CD4-positive, alpha-beta T cell treated with Interleukin-10 for 1 hour (primary cell): ENCODE measurements around the gene SH3PXD2B.
"Not testable (repeated sequence)": the region's sequence is repeated elsewhere in the genome, so short reads cannot be mapped to it uniquely, and the experiment has no call there.

Source experiments
- DNase-seq: peaks from one replicate; pipeline ENCODE4 v3.0.0-alpha.2; 2020

SH3PXD2B gene

DNA sequence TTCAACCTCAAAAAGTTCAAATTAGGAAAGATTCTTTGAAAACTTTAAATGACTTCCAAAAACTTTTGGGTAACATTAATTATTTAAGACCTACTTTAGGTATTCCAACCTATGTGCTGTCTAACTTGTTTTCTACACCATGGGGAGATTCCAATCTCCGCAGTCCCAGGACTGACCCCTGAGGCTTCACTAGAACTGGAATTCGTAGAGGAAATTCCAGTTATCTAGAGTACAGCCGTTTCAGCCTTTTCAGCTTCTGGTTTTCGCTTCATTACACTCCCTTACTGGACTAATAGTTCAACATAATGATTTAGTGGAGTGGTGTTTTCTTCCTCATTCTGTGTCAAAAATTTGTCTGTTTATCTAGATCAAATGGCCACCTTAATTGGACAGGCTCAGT lies 55.7 kb downstream of the SH3PXD2B start:
- not testable (repeated sequence) for DNase-seq

- DNase-seq = not testable (repeated sequence)
These were observed 57.3 kb downstream of the SH3PXD2B start for GRCh38 chr5:172396994-172397393.

DNA sequence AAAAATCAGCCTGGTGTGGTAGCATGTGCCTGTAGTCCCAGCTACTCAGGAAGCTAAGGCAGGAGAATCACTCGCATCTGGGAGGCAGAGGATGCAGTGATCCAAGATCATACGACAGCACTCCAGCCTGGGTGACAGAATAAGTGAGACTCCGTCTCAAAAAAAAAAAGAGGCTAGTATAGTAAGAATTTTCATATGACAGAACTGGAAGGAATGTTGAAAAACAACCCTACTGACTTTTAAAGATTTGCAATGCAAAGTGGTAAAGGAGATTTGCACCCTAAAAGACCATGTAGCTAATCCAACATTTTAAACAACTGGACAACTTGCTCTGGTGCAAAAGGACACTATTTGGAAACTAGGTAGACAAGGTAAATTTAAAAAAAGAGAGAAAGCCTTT lies 58.1 kb downstream of the SH3PXD2B start:
- no peak for DNase-seq

DNA sequence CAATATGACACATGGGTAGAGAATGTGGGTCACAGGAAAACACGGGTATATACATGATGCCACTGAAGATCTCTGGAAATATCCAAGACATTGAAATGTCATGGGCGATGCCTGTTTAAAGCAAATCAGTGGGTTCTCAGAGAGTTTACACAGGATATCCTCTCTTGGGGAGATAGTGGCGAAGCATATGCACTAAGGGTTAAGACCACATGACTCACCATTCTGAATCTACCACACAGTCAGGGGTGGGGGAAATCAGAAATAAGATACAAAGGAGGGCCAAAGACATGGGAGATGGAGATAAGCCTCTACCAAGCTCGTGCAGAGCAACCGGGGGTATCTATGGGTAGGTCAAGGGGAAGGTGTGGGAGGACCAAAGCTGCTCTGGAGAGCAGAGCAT lies 58.8 kb downstream of the SH3PXD2B start:
- no peak for DNase-seq

- DNase-seq = no peak
These were observed 64.7 kb downstream of the SH3PXD2B start for GRCh38 chr5:172389578-172390112.

DNA sequence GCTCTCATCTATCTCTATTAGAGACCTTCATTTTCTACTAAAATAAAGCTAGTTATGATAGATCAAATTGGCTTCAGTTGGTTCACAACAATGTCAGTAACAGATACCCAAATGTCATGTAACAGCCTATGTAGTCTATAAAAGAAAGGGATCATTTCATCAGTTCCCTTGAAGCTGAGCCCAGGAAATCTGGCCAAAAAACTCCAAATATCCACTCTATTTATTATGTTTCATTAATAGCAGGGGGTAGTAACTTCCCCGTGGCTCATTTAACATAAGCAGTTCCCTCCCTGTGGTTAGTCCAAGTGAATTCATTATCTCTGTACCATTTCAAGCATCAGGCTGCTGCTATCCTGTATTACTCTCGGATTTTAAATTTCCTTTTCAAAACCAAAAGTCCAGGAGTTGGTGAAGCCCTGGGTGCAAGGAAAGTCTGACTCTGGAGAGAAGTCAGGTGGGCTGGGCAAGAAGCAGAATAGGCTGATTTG lies 66.0 kb downstream of the SH3PXD2B start:
- no peak for DNase-seq

- no peak for DNase-seq
These were observed 68.6 kb downstream of the SH3PXD2B start for GRCh38 chr5:172385707-172386106.

- DNase-seq = no peak
These were observed 69.2 kb downstream of the SH3PXD2B start for GRCh38 chr5:172385010-172385563.

- DNase-seq = no peak
These were observed 71.0 kb downstream of the SH3PXD2B start for GRCh38 chr5:172383191-172383802.

DNA sequence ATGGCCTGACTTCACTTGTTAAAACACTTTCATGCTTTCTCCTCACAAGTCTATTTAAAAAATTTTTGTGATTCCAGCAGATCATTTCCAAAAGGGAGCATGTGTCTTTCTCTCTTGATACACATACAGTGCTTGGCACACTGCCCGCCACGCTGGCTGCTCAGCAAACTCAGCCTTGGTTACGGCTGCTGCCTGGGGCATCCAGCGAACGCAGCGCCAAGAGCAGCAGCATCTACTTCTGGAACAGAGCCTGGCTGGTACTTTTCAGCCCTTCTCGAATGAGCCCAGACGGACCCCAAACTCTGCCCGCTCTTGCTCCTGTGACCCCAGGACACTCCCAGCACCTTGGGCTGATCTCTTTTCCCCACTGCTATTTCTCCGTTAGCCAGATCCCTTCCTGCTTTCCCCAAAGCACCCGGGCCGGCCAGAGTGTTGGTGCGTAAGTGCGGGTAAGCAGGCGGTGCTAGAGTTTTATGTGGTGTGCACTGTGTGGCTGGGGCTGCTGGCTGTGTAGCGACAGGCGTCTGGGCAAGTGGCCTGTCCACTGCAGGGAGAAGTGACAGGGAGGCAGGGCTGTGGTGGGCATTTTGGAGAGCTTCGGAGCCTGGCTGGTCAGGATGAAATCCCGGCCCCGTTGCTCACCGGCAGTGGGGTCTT lies 73.2 kb downstream of the SH3PXD2B start:
- no peak for DNase-seq

- DNase-seq = no peak
These were observed 73.9 kb downstream of the SH3PXD2B start for GRCh38 chr5:172380301-172380986.

GRCh38 chr5:172379481-172379880 lies 74.8 kb downstream of the SH3PXD2B start:
- DNase-seq = no peak

DNA sequence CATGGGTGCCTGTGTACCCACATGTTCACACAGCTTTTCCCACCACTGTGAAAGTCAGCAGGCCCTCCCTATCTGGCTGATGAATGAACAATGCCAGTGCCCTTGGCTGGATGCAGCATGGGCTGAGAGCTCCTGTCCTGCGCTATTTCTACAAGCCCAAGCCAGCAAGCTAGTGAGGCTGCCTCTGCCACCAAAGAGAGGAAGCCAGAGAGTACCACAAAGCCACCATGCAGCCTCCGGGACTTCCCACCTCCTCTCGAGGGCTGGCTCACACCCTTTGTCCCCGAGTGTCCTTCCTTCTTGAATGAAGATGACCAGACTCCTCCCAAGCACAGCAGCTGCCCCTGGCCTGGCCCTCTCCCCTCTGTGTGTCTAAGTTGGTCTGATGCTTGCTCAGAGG lies 76.5 kb downstream of the SH3PXD2B start:
- no peak for DNase-seq

GRCh38 chr5:172377438-172377837 lies 76.9 kb downstream of the SH3PXD2B start:
- DNase-seq = no peak

- DNase-seq = no peak
These were observed 79.5 kb downstream of the SH3PXD2B start for GRCh38 chr5:172374783-172375182.

DNA sequence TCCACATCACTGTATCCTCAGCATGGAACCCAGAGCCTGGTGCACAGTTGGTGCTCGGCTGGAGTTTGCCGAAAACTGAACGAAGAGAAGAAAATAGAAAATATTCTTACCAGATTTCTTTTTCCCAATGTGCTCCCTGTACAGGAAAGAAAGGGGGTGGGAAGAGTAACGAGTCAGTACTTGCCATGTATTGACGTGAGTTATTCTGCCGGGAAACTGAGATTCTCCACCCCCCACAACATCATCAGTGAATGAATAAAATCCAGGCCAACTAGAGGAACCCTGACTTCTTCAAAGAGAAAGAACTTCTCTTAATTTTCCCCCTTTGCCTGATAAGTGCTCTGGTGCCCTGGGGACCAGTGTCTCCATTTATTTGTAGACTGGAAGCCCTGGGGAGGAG lies 80.6 kb downstream of the SH3PXD2B start:
- no peak for DNase-seq

DNA sequence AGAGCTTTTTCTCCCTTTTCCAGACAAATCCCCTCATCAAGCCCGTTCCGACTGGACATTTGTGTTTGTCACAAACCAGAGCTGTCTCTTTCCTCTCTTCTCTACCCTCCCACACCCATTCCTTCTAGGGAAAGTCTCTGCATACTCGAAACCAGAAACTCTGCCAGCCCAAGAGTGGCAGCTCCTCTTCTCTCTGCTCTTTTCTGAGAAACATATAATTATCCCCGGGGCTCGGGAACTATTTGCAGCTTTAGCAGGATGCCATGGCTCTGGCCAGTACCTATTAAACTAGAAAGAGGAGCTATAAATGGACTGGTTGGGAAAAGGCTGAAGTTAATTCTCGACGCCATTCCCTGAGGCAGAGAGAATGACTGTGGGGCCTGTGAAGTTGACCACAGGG lies 82.6 kb downstream of the SH3PXD2B start:
- DNase-seq = no peak

- no peak for DNase-seq
These were observed 83.4 kb downstream of the SH3PXD2B start for GRCh38 chr5:172370648-172371545.

- no peak for DNase-seq
These were observed 84.1 kb downstream of the SH3PXD2B start for GRCh38 chr5:172370237-172370640.

DNA sequence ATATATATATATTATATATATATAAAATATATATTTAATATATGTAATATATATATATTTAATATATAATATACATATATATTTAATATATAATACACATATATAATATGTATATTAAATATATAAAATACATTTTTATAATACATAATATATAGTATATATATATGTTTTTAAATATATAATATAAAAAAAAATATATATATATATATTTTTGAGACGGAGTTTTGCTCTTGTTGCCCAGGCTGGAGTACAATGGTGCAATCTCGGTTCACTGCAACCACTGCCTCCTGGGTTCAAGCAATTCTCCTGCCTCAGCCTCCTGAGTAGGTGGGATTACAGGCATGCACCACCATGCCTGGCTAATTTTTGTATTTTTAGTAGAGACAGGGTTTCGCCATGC lies 85.6 kb downstream of the SH3PXD2B start:
- DNase-seq = not testable (repeated sequence)

DNA sequence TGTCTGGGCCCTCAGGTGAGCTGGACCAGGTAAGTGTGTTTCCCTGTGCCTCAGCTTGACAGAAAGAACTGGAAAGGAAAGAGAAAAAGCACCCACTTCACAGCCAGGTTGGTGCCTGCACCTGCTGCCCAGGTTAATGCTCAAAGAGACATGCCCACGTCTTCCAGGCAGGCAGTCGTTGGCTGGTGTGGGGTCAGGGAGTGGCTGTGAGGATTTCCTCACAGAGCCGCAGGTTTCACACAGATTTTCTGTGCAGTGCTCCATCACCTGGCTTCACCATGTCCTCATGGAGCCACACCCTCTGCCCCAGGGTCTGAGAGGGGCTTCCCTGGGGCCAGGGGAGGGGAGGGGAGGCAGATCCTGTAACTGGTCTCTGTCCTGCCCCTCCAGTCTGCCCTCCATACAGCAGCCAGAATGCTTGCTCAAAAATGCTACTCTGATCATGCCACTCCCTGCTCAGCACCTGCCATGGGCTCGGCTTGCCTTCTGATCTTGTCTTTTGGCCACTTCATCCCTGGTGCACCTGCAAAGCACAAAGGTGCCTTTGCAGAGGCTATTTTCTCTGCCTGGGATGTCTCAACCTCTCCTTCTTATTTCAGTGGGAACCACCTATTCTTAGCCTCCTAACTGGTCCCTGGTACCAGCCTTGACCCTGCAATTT lies 88.2 kb downstream of the SH3PXD2B start:
- DNase-seq = no peak

DNA sequence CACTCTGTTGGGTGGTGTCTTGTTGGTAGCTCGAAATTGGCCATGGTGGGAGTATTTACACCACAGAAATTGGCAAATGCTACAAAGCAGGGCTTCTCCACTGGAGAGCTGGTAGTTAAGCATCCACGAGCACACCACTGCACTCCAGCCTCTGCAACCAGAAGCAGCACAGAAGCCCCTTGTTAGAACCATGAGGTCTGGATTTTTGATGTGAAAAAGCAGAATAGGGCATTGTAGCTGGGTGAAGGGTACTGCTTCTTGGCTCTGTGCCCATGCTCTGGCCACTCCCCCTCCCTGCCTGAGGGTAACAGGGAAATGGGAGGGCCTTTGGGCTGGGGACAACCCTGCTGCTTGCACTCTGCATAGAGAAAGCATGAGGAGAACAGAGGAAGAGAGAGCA lies 89.6 kb downstream of the SH3PXD2B start:
- DNase-seq = no peak
